ENCODE results near the gene OSBP2.

OSBP2 gene

GRCh38 chr22:30902496-30903357, 208.1 kb downstream of the OSBP2 start:
- DNase-seq (ENCODE audit: low read depth, low spot score) = no peak

- no peak for DNase-seq (ENCODE audit: low read depth, low spot score)
These were observed 209.3 kb downstream of the OSBP2 start for GRCh38 chr22:30903876-30904460.

DNA sequence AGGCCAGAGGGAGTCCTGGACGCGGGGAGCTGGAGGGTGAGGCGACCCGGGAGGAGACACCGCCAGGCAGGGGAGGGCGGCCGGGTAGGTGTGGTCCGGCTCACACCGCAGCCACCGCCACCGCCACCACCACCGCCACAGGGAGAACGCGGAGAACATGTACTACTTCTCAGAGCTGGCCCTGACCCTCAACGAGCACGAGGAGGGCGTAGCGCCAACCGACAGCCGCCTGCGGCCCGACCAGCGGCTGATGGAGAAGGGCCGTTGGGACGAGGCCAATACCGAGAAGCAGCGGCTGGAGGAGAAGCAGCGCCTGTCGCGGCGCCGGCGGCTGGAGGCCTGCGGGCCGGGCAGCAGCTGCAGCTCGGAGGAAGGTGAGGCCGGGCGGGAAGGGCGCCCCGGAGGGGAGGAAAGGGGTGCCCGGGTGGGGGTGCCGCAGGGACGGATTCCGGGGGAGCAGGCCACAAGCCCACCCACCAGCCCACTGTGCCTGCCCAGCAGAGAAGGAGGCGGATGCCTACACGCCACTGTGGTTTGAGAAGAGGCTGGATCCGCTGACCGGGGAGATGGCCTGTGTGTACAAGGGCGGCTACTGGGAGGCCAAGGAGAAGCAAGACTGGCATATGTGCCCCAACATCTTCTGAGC, 211.1 kb downstream of the OSBP2 start:
- DNase-seq (ENCODE audit: low read depth, low spot score) = no peak

GRCh38 chr22:30906411-30906810, 211.7 kb downstream of the OSBP2 start:
- no peak for DNase-seq (ENCODE audit: low read depth, low spot score)

DNA sequence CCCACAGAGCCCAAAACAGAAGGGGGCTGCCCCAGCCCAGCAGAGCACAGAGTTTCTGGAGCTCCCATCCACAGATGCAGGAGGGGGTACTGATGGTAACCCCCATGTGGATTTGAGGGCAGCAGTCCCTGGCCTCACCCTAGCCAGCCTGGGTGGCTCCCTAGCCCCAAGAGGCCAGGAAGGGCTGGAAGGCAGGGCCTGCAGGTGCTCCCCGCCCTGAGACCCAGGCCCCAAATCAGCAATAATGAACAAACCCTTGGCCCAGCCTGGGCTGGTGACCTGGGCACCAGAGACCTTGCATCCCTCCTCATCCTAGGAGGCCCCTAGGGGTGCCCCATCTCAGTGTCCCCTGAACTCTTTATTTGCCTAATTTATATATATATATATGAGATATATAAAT, 212.3 kb downstream of the OSBP2 start:
- DNase-seq (ENCODE audit: low read depth, low spot score) = no peak

GRCh38 chr22:30908051-30908461, 213.4 kb downstream of the OSBP2 start:
- no peak for DNase-seq (ENCODE audit: low read depth, low spot score)

DNA sequence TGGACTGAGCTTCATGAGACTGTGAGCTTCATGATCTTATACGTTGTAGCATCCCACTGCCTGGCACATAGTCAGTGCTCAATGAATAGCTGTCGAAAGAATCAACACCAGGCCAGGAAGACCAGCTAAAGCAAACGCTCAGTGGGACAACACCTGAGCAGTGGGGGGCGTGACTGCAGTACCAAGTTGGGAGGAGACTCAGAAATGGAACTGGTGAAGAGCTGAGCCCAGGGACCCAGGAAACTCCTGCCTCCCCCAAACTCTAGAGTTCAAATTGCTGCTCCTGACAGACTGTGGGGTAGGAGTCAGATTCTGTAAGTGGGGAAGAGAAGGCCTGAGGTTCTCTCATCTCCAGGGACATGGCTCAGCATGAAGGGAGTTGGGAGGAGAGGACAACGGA, 214.6 kb downstream of the OSBP2 start:
- no peak for DNase-seq (ENCODE audit: low read depth, low spot score)

DNA sequence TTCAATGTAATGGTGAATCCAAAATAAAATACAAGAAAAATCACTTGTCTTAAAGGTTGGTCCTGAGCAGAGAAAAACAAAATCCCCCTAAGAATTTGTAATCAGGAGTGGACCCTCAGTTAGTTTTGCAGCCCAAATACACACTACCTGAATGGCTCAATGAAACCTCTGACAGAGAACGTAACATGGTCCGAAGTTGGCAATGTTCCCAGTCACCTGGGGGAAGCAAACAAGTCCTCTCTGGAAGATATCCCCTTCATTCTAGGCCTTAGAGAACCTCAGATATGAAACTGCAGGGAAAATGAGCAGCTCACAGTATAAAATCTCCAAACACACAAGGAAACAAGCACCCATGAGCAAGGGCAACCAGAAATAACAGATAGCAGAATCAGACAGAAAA, 215.7 kb downstream of the OSBP2 start:
- DNase-seq (ENCODE audit: low read depth, low spot score) = no peak

GRCh38 chr22:30918761-30919160, 224.1 kb downstream of the OSBP2 start:
- DNase-seq (ENCODE audit: low read depth, low spot score) = no peak

DNA sequence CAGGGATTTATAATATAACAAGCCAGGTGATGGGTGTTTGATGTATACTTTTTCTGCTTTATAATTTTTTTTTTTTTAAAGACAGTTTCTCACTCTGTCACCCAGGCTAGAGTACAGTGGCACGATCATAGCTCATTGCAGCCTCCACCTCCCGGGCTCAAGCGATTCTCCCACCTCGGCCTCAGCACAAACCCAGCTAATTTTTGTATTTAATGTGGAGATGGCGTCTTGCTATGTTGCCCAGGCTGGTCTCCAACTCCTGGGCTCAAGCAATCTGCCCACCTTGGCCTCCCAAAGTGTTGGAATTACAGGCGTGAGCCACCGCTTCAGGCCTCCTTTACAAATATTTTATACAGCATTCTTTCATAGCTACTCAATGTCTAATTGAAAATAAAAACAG, 225.3 kb downstream of the OSBP2 start:
- DNase-seq (ENCODE audit: low read depth, low spot score) = no peak

DNA sequence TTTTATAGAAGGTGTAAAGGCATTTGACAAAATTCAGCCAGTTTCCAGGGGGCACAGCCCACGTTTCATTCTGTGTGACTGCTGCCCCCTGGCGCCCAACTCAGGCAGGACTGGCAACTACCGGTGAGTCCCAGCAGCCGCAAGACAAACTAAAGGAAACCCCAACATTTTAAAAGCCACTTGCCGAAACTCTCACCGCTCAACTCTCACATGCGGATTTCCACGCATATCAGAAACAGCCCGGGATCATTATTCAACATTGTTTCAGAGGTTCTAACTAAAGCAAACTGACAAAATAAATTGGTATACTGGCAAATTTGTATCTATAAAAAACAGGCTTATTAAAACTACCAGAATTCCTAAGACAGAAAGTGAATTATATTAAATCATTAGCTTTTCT, 225.7 kb downstream of the OSBP2 start:
- no peak for DNase-seq (ENCODE audit: low read depth, low spot score)

GRCh38 chr22:30921108-30921507, 226.4 kb downstream of the OSBP2 start:
- no peak for DNase-seq (ENCODE audit: low read depth, low spot score)

DNA sequence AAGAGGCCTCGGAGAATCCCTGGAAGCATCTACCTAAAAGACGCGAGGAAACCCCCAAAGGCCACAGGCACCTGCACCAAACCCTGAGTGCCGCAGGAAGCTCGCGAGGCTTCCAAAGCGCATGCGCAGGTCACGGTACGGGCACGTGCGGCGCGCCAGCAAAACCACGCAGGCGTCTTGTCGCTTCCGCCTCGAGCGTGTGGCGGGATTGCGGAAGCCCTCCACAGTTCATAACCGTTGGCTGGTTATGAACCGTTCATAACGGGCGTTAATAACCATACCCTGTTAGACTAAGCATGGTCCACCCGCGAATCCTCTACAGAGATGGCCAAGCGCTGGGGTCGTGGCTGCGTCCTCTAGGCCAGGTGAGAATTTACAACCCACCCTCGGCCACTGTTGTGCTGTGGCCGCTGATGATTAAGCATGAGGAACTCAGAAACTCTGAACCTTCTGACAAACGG, 227.5 kb downstream of the OSBP2 start:
- no peak for DNase-seq (ENCODE audit: low read depth, low spot score)

DNA sequence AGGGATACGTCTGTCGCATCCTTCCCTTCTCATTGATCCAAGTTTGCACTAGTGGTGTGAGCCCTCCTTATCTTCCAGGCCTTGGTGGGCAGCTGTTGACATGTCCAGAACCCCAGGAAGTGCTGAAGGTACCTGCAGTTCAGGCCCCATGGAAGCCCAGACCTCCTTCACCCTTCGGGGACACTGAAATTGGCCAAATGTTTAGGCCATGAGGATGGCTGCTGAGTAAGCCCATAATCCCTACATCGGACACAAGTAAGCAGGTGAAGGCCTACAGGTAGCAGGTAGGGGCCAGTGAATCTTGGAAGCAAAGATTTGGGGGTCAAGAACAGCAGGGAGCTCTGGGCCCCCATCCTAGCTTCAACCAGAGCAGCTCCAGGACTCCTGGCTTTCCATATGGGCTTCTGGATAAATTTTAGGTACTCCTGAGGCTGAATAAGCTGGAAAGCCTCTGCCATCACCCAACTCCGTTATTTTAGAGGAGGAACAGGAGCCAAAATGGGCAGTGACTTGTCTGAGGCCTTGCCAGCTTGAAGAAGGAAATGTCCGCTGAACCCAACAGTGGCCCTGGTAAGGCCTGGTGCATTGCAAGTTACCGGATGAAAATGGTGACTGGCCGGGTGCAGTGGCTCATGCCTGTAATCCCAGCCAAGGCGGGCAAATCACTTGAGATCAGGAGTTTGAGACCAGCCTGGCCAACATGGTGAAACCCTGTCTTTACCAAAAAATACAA, 228.7 kb downstream of the OSBP2 start:
- no peak for DNase-seq (ENCODE audit: low read depth, low spot score)

- no peak for DNase-seq (ENCODE audit: low read depth, low spot score)
These were observed 231.0 kb downstream of the OSBP2 start for GRCh38 chr22:30925667-30926066.

- no peak for DNase-seq (ENCODE audit: low read depth, low spot score)
These were observed 232.0 kb downstream of the OSBP2 start for GRCh38 chr22:30926706-30927105.

DNA sequence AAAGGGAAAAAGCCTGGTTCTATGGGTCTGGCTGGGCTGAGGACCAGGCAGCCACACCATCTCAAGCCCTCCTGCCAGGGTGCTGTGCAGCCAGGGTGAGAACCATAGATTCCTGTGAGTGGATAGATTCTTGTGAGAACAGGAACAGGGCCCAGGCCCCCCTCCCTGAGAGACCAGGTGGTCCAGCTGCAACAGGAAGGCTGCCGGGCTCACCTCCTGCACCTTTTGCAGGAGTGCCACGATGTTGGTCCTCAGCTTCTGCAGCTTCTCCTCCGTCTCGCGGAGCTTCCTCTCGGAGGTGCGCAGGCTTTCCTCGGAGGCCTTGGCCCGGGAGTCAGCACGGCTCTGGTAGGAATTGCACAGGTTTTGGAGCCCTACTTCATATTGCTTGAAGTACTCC, 233.1 kb downstream of the OSBP2 start:
- DNase-seq (ENCODE audit: low read depth, low spot score) = no peak

GRCh38 chr22:30928401-30928800, 233.7 kb downstream of the OSBP2 start:
- DNase-seq (ENCODE audit: low read depth, low spot score) = no peak

- no peak for DNase-seq (ENCODE audit: low read depth, low spot score)
These were observed 235.6 kb downstream of the OSBP2 start for GRCh38 chr22:30930228-30930627.

- no peak for DNase-seq (ENCODE audit: low read depth, low spot score)
These were observed 237.0 kb downstream of the OSBP2 start for GRCh38 chr22:30931541-30932300.

GRCh38 chr22:30932661-30933060, 238.0 kb downstream of the OSBP2 start:
- DNase-seq (ENCODE audit: low read depth, low spot score) = no peak

Measured in iPS DF 19.7 (cell line).